Measurements from ENCODE around the gene PAM.

PAM gene

DNA sequence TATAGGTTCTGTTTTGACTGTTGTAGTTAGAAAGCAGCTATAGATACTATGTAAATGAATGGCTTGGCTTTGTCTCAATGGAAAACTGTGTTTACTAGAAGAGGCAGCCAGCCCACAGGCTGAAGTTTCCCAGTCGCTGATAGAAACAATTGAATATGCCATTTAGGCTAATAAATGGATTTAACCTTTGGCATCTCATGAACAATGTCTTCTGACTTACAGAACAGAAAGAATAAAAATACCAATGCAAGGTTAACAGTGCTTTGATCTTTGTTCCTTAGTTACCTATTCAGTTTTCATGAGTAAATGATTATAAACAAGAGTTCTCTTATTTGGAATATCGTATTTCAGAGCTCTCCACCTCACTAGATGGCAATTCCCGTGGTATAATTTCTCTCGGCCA, 120.6 kb downstream of the PAM start:
- peaks cover 3% of the 10 kb centered on the region for H3K4me1 ChIP-seq (ENCODE audit: control insufficient read depth, insufficient read depth, low read depth, low read length)
- H2BK15ac ChIP-seq (ENCODE audit: low read depth, poor library complexity, severe bottlenecking): no peak overlapping the region
- no peak overlapping the region for H3K4me2 ChIP-seq (ENCODE audit: low read length, poor library complexity, severe bottlenecking)
- no peak for DNase-seq
- H4K91ac ChIP-seq (ENCODE audit: low read length): no peak overlapping the region
- H2BK120ac ChIP-seq (ENCODE audit: low read depth, low read length): no peak overlapping the region
- H3K9ac ChIP-seq (ENCODE audit: low read length): no peak overlapping the region
- no peak overlapping the region for H3K4me3 ChIP-seq (ENCODE audit: insufficient read depth in 1 of 2, low read depth in 1 of 2, low read length in 2 of 2)
- H3K36me3 ChIP-seq (ENCODE audit: control insufficient read depth in 1 of 2, insufficient read depth in 2 of 2, low read depth in 1 of 2, low read length in 2 of 2): peaks cover 9 to 57% of the 10 kb centered on the region in 2 experiments
- no peak overlapping the region for H4K8ac ChIP-seq (ENCODE audit: low read length)
- no peak overlapping the region for H3K27ac ChIP-seq (ENCODE audit: low read length, poor library complexity, severe bottlenecking)
- H2AK5ac ChIP-seq (ENCODE audit: low read length, severe bottlenecking): no peak overlapping the region
- H3K9me3 ChIP-seq (ENCODE audit: control insufficient read depth, low read length): no peaks in the 10 kb centered on the region
- 74% methylated on average over 4 of the region's 4 CpGs for WGBS
- no peak overlapping the region for H2BK12ac ChIP-seq (ENCODE audit: low read length in 2 of 2)
- H3K27me3 ChIP-seq (ENCODE audit: control insufficient read depth in 1 of 2, insufficient read depth in 1 of 2, low read length in 2 of 2): no peaks in the 10 kb centered on the region
- H3K79me1 ChIP-seq (replicated peaks; ENCODE audit: low read length, poor library complexity, severe bottlenecking): peaks cover 24% of the 10 kb centered on the region
- H3K18ac ChIP-seq (ENCODE audit: low read depth in 1 of 2, low read length in 2 of 2): no peak overlapping the region
- no peak overlapping the region for H2AFZ ChIP-seq (ENCODE audit: low read depth, low read length)
- no peak overlapping the region for H2BK5ac ChIP-seq (ENCODE audit: low read depth, low read length, poor library complexity, severe bottlenecking)
- H3K14ac ChIP-seq (ENCODE audit: low read length in 2 of 2): no peak overlapping the region
- H3K4ac ChIP-seq (ENCODE audit: low read depth in 1 of 2, low read length in 2 of 2): no peak overlapping the region
- H3K23ac ChIP-seq (ENCODE audit: low read length in 2 of 2): no peak overlapping the region

DNA sequence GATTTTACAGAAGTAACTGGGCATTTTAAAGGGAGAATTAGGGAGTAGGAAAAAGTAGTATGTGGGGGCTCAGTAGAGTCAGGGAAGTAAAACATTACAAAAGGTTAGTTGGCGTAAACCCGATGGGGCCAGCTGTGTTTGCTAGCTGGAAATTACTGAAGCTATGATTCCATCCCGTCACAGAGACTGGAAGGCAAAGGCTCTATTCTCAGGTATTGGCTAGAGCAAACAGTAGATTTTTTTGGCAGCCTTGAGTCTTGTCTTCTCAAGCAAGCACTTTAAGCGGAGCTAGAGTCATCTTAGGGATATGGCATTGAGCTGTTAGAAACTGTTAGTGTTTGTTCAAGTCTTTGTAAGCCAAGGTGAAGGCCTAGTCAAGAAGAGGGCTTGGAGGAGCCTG, 121.5 kb downstream of the PAM start:
- Histone ChIP-seq H2BK120ac (ENCODE audit: low read depth, low read length) (no peak overlapping the region), H2BK5ac (ENCODE audit: low read depth, low read length, poor library complexity, severe bottlenecking) (no peak overlapping the region), H3K4ac (ENCODE audit: low read depth in 1 of 2, low read length in 2 of 2) (no peak overlapping the region), H3K9ac (ENCODE audit: low read length) (no peak overlapping the region), H3K36me3 (ENCODE audit: control insufficient read depth in 1 of 2, insufficient read depth in 2 of 2, low read depth in 1 of 2, low read length in 2 of 2) (peaks cover 9 to 53% of the 10 kb centered on the region in 2 experiments), H3K14ac (ENCODE audit: low read length in 2 of 2) (no peak overlapping the region), H2AK5ac (ENCODE audit: low read length, severe bottlenecking) (no peak overlapping the region), H3K18ac (ENCODE audit: low read depth in 1 of 2, low read length in 2 of 2) (no peak overlapping the region), H4K91ac (ENCODE audit: low read length) (no peak overlapping the region), H3K79me1 (replicated peaks; ENCODE audit: low read length, poor library complexity, severe bottlenecking) (peaks cover 22% of the 10 kb centered on the region), H2BK15ac (ENCODE audit: low read depth, poor library complexity, severe bottlenecking) (no peak overlapping the region), H3K9me3 (ENCODE audit: control insufficient read depth, low read length) (no peaks in the 10 kb centered on the region), H3K23ac (ENCODE audit: low read length in 2 of 2) (no peak overlapping the region), H3K4me3 (ENCODE audit: insufficient read depth in 1 of 2, low read depth in 1 of 2, low read length in 2 of 2) (no peak overlapping the region), H3K4me2 (ENCODE audit: low read length, poor library complexity, severe bottlenecking) (no peak overlapping the region), H4K8ac (ENCODE audit: low read length) (no peak overlapping the region), H3K27me3 (ENCODE audit: control insufficient read depth in 1 of 2, insufficient read depth in 1 of 2, low read length in 2 of 2) (no peaks in the 10 kb centered on the region), H3K27ac (ENCODE audit: low read length, poor library complexity, severe bottlenecking) (no peak overlapping the region), H3K4me1 (ENCODE audit: control insufficient read depth, insufficient read depth, low read depth, low read length) (peaks cover 3% of the 10 kb centered on the region), H2AFZ (ENCODE audit: low read depth, low read length) (no peak overlapping the region), H2BK12ac (ENCODE audit: low read length in 2 of 2) (no peak overlapping the region)
- no peak for DNase-seq
- WGBS: over 99% methylated on average over 4 of the region's 4 CpGs

DNA sequence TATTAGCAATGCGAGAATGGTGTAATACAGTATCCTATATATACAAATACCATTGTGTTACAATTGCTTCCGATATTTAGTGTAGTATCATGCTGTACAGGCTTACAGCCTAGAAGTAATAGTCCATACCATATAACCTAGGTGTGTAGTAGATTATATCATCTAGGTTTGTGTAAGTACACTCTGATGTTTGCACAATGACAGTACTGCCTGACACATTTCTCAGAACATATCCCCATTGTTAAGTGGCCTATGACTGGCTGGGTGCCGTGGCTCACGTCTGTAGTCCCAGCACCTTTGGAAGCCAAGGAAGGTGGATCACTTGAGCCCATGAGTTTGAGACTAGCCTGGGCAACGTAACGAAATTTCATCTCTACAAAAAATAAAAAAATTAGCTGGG, 124.6 kb downstream of the PAM start:
- WGBS: 100% methylated on average over 2 of the region's 6 CpGs
- Histone ChIP-seq H3K4me1 (ENCODE audit: control insufficient read depth, insufficient read depth, low read depth, low read length) (peaks cover 3% of the 10 kb centered on the region), H2AFZ (ENCODE audit: low read depth, low read length) (no peak overlapping the region), H2BK15ac (ENCODE audit: low read depth, poor library complexity, severe bottlenecking) (no peak overlapping the region), H4K91ac (ENCODE audit: low read length) (no peak overlapping the region), H2BK120ac (ENCODE audit: low read depth, low read length) (no peak overlapping the region), H3K27me3 (ENCODE audit: control insufficient read depth in 1 of 2, insufficient read depth in 1 of 2, low read length in 2 of 2) (no peaks in the 10 kb centered on the region), H2AK5ac (ENCODE audit: low read length, severe bottlenecking) (no peak overlapping the region), H3K14ac (ENCODE audit: low read length in 2 of 2) (no peak overlapping the region), H3K27ac (ENCODE audit: low read length, poor library complexity, severe bottlenecking) (no peak overlapping the region), H3K9me3 (ENCODE audit: control insufficient read depth, low read length) (no peaks in the 10 kb centered on the region), H2BK5ac (ENCODE audit: low read depth, low read length, poor library complexity, severe bottlenecking) (no peak overlapping the region), H3K79me1 (replicated peaks; ENCODE audit: low read length, poor library complexity, severe bottlenecking) (peaks cover 17% of the 10 kb centered on the region), H3K4me3 (ENCODE audit: insufficient read depth in 1 of 2, low read depth in 1 of 2, low read length in 2 of 2) (no peak overlapping the region), H3K9ac (ENCODE audit: low read length) (no peak overlapping the region), H3K4me2 (ENCODE audit: low read length, poor library complexity, severe bottlenecking) (no peak overlapping the region), H3K23ac (ENCODE audit: low read length in 2 of 2) (no peak overlapping the region), H2BK12ac (ENCODE audit: low read length in 2 of 2) (no peak overlapping the region), H3K36me3 (ENCODE audit: control insufficient read depth in 1 of 2, insufficient read depth in 2 of 2, low read depth in 1 of 2, low read length in 2 of 2) (peaks cover 9 to 33% of the 10 kb centered on the region in 2 experiments), H3K18ac (ENCODE audit: low read depth in 1 of 2, low read length in 2 of 2) (no peak overlapping the region), H3K4ac (ENCODE audit: low read depth in 1 of 2, low read length in 2 of 2) (no peak overlapping the region), H4K8ac (ENCODE audit: low read length) (no peak overlapping the region)
- DNase-seq: no peak

DNA sequence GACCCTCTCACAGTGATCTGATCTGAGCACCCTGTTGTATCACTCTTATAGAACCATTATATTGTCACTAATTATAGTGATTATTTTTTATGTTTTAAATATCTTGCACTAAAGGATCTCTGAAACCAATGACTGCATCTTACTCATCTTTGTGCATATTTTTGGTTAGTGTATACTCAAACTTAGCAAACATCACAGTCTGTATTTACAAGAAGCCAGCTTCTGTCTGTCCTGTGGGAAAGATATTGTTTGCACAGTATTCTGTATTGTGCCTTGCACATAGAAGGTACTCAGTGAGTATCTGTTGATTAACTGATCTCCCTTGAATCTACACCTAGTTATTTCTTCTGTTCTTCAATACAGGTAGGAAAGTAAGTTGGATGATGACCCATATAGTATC, 131.5 kb downstream of the PAM start:
- no peak overlapping the region for H2BK120ac ChIP-seq (ENCODE audit: low read depth, low read length)
- no peak overlapping the region for H3K14ac ChIP-seq (ENCODE audit: low read length in 2 of 2)
- peaks cover 0 to 14% of the 10 kb centered on the region in 2 experiments for H3K36me3 ChIP-seq (ENCODE audit: control insufficient read depth in 1 of 2, insufficient read depth in 2 of 2, low read depth in 1 of 2, low read length in 2 of 2)
- no peak overlapping the region for H4K91ac ChIP-seq (ENCODE audit: low read length)
- no peak overlapping the region for H2BK15ac ChIP-seq (ENCODE audit: low read depth, poor library complexity, severe bottlenecking)
- H3K79me1 ChIP-seq (replicated peaks; ENCODE audit: low read length, poor library complexity, severe bottlenecking): peaks cover 18% of the 10 kb centered on the region
- H3K4ac ChIP-seq (ENCODE audit: low read depth in 1 of 2, low read length in 2 of 2): no peak overlapping the region
- H3K9ac ChIP-seq (ENCODE audit: low read length): no peak overlapping the region
- H3K23ac ChIP-seq (ENCODE audit: low read length in 2 of 2): no peak overlapping the region
- H3K18ac ChIP-seq (ENCODE audit: low read depth in 1 of 2, low read length in 2 of 2): no peak overlapping the region
- no peak overlapping the region for H3K4me2 ChIP-seq (ENCODE audit: low read length, poor library complexity, severe bottlenecking)
- no peak for DNase-seq
- H3K27ac ChIP-seq (ENCODE audit: low read length, poor library complexity, severe bottlenecking): no peak overlapping the region
- H4K8ac ChIP-seq (ENCODE audit: low read length): no peak overlapping the region
- no peak overlapping the region for H2AK5ac ChIP-seq (ENCODE audit: low read length, severe bottlenecking)
- H2BK5ac ChIP-seq (ENCODE audit: low read depth, low read length, poor library complexity, severe bottlenecking): no peak overlapping the region
- H3K4me3 ChIP-seq (ENCODE audit: insufficient read depth in 1 of 2, low read depth in 1 of 2, low read length in 2 of 2): no peak overlapping the region
- H3K4me1 ChIP-seq (ENCODE audit: control insufficient read depth, insufficient read depth, low read depth, low read length): peaks cover 2% of the 10 kb centered on the region
- no peak overlapping the region for H2BK12ac ChIP-seq (ENCODE audit: low read length in 2 of 2)
- H3K27me3 ChIP-seq (ENCODE audit: control insufficient read depth in 1 of 2, insufficient read depth in 1 of 2, low read length in 2 of 2): no peaks in the 10 kb centered on the region
- H3K9me3 ChIP-seq (ENCODE audit: control insufficient read depth, low read length): no peaks in the 10 kb centered on the region
- no peak overlapping the region for H2AFZ ChIP-seq (ENCODE audit: low read depth, low read length)
